GM15510 (cell line): ENCODE data around the gene BTAF1.

Experiments used
- POLR2A ChIP-seq: IDR thresholded peaks from 3 replicates; pipeline ENCODE4 v1.6.1; 2011; ENCODE audit warnings: borderline replicate concordance; ENCODE audit not compliant: insufficient read length; ENCODE audit errors: extremely low read depth

Gene BTAF1

GRCh38 chr10:91939653-91940052 is 16.1 kb downstream of the BTAF1 start:
- TF ChIP-seq POLR2A, result no peak

DNA sequence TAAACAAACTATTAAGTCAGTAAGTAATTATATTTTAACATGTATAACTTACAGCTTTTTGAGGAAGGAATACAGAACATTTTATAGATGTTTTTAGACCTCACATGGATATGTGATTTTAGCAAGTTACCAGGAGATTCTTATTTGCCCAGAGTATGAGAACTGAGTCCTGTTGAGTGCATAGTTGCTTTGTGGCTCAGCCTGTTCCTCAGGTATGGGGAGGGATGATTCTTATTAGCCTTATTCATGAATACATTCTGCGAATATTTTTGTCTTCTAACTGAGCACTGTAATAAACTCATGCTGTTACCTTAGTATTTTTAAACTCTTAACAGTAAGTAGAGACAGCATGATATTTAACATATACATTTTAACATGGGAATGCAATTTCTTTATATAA is 17.9 kb downstream of the BTAF1 start:
- no peak for TF ChIP-seq POLR2A

DNA sequence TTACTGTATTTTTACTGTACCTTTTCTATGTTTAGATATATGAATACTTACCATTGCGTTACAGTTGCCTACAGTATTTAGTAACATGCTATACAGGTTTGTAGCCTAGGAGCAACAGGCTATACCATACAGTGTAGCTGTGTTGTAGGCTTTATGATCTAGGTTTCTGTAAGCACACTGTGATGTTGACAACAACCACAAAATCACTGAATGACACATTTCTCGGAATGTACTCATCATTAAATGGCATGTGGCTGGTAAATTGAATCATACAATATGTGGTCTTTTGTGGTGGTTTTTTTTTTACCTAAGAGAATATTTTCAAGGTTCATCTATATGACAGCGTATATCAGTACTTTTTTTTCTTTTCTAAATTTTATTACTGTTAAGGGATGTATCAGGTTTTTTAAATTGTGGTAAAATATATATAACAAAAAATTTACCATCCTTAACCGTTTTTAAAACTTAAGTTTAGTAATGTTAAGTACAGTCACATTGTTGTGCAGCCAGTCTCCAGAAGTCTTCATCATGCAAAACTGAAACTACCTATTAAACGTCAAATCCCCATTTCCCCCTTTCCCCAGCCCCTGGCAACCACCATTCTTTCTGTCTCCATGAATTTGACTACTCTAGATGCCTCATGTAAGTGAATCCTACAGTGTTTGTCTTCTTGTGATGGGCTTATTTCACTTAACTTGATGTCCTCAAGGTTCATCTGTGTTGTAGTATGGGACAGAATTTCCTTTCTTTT is 21.5 kb downstream of the BTAF1 start:
- TF ChIP-seq POLR2A, result no peak

GRCh38 chr10:91953600-91954160 is 30.1 kb downstream of the BTAF1 start:
- TF ChIP-seq POLR2A, result no peak

- no peak for TF ChIP-seq POLR2A
Measured at GRCh38 chr10:91955114-91955513, 31.5 kb downstream of the BTAF1 start.

DNA sequence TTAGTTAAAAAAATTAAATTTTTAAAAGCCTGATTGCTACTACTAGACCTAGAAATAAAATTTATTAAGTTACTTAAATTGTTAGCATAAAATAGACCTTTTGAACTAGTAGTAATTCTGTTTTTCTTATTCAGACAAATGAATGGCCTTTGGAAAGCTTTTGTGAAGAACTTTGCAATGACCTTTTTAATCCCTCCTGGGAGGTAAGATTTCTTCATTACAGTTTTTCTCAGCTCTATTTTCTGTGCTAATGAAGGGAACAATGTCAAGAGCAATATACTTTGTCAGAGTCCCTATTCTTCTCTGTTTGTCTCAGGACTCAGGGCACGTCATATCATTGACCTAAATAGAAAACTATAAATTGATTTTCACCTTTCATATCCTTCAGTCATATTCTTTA is 33.5 kb downstream of the BTAF1 start:
- TF ChIP-seq POLR2A, result no peak

DNA sequence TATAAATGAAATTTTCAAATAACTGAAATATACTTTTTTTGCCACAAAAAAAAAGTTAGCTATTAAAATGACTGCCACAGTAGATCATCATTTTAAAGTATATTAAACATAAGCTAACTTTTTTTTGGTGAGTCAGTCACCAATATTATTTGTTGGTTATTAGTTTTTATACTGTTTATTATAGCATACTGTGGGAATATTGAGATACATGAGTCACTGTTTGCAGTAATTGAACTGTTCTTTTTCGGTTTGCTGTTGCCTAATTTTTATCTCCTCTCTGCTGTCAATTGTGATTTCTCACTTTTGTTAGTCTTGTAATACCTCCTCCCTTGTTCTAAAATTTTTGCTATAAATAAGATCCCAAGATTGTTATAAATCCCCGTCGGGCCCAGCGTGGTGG is 45.7 kb downstream of the BTAF1 start:
- TF ChIP-seq POLR2A, result no peak

DNA sequence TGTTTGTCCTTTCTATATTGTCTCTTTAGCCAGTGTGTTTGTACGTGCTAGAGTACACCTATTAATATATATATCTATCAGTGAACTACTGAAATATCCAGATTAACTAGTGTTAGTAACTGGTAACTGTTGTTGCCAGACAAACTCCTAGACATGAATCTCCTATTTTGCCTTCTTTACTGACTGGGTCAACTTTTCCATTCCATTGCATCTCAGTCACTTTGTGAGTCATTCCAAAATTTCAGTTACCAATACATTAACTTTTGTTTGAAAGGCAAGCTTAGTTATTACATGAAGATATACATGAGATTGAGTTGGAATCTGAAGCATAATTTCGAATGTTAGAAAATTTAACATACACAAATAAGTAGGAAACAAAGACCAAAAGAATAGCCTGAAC is 51.4 kb downstream of the BTAF1 start:
- TF ChIP-seq POLR2A, result no peak

- no peak for TF ChIP-seq POLR2A
Measured at GRCh38 chr10:91975438-91975837, 51.9 kb downstream of the BTAF1 start.

- no peak for TF ChIP-seq POLR2A
Measured at GRCh38 chr10:91976317-91977051, 52.9 kb downstream of the BTAF1 start.

DNA sequence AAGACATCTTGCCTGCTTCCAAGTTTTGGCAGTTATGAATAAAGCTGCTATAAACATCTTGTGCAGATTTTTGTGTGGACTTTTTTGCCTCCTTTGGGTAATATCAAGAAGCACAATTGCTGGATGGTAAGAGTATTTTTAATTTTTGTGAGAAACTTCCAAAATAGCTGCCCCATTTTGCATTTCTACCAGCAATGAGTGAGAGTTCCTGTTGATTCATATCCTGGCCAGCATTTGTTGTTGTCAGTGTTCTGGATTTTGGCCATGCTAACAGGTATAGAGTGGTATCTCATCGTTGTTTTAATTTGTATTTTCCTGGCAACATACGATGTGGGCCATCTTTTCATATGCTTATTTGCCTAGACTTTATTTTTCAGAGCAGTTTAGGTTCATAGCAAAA is 53.9 kb downstream of the BTAF1 start:
- TF ChIP-seq POLR2A, result no peak

DNA sequence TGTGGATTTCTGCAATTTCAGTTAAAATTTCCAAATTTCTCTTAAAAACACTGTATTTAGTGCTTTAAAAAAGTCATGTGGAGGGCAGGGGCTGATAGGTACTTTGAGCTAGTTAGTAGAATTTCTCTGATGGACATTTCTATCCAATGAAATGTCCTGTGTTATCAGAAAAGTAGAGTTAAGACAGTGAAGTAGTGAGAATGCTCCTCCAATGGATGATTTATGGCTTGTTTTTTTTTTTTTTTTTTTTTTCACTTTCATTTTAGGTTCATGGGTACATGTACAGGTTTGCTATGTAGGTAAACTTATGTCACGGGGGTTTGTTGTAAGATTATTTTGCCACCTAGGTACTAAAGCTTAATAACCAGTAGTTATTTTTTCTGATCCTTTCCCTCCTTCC is 55.0 kb downstream of the BTAF1 start:
- no peak for TF ChIP-seq POLR2A

DNA sequence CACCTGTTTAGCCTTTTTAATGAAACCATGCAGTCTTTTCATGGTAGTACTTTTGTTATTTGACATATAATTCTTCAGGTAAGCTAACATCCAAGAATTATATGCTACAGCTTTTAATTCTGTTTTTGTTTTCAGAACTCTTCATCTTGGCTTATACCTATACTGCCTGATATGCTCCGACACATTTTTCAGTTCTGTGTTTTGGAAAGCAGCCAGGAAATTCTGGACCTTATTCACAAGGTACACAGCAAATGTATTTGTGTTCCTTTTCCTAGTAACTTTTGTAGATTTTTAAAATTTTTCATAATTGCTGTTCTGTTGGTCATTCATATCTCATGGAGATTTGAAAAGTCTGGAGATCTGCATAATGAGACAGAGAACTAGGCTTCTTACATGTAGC is 56.7 kb downstream of the BTAF1 start:
- TF ChIP-seq POLR2A, result no peak

- TF ChIP-seq POLR2A, result no peak
Measured at GRCh38 chr10:91983416-91983815, 59.8 kb downstream of the BTAF1 start.

DNA sequence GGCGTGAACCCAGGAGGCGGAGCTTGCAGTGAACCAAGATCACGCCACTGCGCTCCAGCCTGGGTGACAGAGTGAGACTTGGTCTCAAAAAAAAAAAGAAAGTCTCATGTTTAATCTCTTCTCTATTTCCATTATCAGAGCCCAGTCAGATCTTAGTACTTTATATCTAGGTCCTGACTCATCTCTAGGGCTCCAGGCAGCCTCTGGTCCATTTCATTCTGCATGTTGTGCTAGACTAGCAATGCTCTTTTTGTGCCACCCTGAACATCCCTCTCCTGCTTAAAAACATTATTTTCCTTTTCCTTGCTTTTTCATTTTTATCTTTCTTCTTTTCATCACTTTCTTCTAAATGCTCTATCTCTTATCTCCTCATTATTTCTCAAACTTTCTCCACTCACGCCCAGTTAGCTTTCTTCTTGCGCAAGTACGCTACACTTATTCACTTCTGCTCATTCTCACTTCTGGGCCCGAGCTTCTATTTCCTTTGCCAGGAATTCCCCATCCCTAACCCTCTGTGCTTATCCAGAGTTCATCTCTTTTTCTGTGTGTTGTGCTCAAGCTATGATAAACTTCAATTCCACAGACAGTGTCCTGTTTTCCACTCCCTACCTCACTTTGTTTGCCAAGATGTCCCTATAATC is 63.9 kb downstream of the BTAF1 start:
- TF ChIP-seq POLR2A, result no peak
